Renal pelvis (tissue), 4 donors: ENCODE measurements around the gene UTP4. TPM values are rescaled to one million over a fixed set of nuclear protein-coding genes. Genes with fewer than 3 reads are reported as not detected.

ENCODE experiments used
- DNase-seq: peaks from one replicate; pipeline ENCODE4 v3.0.0-alpha.2; 2013
- polyA plus RNA-seq, 3 donors: library from polyadenylated mRNA; unstranded; fragments of 120-200 nt; gene quantifications; one replicate each; pipeline ENCODE4 v1.2.1, GENCODE V29; 2013; ENCODE audit not compliant: insufficient read length in 3 of 3

The UTP4 gene
- polyA plus RNA-seq, 3 donors: 61.6 to 72.4 (median 61.7) TPM

DNA sequence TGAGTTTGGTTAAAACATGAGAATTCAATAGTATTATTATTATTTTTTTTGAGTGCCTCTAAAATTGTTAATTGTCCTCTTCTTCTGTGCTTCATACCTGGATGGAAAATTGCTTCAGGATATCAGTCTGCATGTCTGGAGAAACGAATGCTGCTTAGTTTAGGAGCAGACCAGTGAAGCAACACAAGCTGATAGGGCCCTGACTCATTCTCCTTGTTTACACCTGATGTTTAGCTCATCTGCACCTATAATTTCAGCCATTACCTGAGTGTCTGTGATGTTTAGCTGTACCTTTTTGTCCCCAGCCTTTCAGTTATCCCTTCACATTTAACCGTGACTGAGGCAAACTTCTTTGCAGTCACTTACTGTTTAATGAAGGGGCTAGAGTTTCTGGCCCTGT lies 69.3 kb downstream of the UTP4 start:
- DNase-seq: no peak

DNA sequence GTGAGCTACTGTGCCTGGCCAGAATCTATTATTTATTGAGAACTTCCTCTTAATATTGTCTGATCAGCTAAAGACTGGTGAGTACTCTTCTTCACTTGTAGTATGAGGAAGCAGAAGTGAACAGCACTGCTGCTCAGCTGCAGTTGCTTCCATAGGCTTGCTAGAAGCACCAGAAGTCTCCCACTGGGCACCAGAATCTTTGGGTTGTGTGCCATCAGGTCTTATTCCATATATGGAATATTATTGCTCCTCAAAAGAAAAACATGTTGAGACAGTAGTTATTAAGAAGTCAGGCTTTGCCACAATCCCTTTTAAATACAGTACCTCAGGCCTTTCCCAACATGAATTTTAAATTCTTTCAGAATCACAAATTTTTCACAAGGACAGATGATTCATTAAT lies 71.7 kb downstream of the UTP4 start:
- no peak for DNase-seq

DNA sequence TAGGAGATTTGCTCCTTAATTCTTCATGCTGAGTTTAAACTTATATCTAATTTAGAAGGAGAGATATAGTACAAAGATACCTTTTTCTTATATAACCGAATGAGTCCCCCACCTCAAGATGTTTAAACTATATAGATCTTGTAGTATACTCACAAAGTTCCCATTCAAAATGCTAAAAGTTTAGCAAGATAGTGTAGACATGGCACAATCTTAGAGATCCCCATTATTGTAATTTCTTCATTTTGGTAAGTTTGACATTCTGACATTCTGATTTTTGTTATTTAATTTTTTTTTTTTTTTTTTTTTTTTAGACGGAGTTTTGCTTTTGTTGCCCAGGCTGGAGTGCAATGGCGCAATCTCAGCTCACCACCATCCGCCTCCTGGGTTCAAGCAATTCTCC lies 77.3 kb downstream of the UTP4 start:
- DNase-seq: no peak

DNA sequence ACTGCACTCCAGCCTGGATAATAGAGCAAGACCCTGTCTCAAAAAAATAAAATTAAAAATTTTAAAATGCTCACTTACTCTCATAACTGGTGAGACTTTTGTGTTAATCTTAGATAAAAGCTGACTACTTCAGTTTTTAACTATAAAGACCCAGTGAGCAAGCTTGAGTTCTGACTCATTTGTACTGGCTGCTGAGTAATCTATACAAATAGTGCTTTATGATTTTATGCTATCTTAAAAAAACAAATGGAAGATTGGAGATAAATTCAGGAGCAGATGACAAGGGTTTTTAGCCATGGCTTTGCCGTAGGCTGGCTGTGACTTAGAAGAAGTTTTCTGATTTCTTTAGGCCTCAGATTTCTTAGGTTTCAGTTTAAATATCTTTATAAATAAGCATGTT lies 85.0 kb downstream of the UTP4 start:
- no peak for DNase-seq

Other genes starting within 250 kb of the UTP4 start
- gene HAS3, start 27.0 kb upstream of the UTP4 start, polyA plus RNA-seq: 1 to 10 TPM; 4.6 to 4.8 (median 4.6) TPM
- gene CHTF8, start 61 bp upstream of the UTP4 start, polyA plus RNA-seq: 100 to 1,000 TPM; 159 to 188 (median 168) TPM
- gene SNTB2, start 54.5 kb downstream of the UTP4 start, polyA plus RNA-seq: 10 to 100 TPM; 10.2 to 13.9 (median 11.9) TPM
- gene VPS4A, start 178.7 kb downstream of the UTP4 start, polyA plus RNA-seq: 10 to 100 TPM; 47.1 to 58.3 (median 56.6) TPM
- gene PDF, start 197.9 kb downstream of the UTP4 start, polyA plus RNA-seq: 1 to 10 TPM; 7.6 to 9.5 (median 8.1) TPM
- 10 to 100 TPM; 32.3 to 43.1 (median 41.7) TPM for gene COG8, start 206.9 kb downstream of the UTP4 start, polyA plus RNA-seq
- gene NIP7, start 207.1 kb downstream of the UTP4 start, polyA plus RNA-seq: 10 to 100 TPM; 27.6 to 34.0 (median 30.9) TPM
- gene TMED6, start 219.1 kb downstream of the UTP4 start, polyA plus RNA-seq: 1 to 10 TPM; 1.9 to 5.2 (median 3.5) TPM